Activated CD4-positive, alpha-beta memory T cell treated with anti-CD3 and anti-CD28 coated beads for 36 hours (primary cell): ENCODE measurements around the gene KLF2. TPM values are rescaled to one million over a fixed set of nuclear protein-coding genes. Genes with fewer than 3 reads are reported as not detected.
A peak's percentile ranks its signal among the peaks of the same experiment; 100 is the strongest.

Experiments
- CTCF ChIA-PET: fragments of 350-600 bp; sonication (Branson Sonifier 250); formaldehyde crosslinking; loops from one replicate; lab custom pipeline; 2021; ENCODE audit warnings: antibody characterized with exemption, inconsistent platforms; lab: Charles Lee
- POLR2A ChIA-PET: fragments of 350-600 bp; sonication (Branson Sonifier 250); formaldehyde crosslinking; loops from one replicate; lab custom pipeline; 2021; ENCODE audit warnings: antibody characterized with exemption; lab: Charles Lee
- DNase-seq: peaks from one replicate; pipeline ENCODE4 v3.0.0-alpha.2; 2020
- H3K27ac Mint-ChIP-seq: one replicate; pipeline ENCODE4 v1.8.0; 2021; ENCODE audit warnings: mixed read lengths
- H3K27me3 Mint-ChIP-seq: one replicate; pipeline ENCODE4 v1.8.0; 2021; ENCODE audit warnings: mixed read lengths
- H3K36me3 Mint-ChIP-seq: one replicate; pipeline ENCODE4 v1.8.0; 2021; ENCODE audit warnings: mixed read lengths
- H3K4me1 Mint-ChIP-seq: one replicate; pipeline ENCODE4 v1.8.0; 2021; ENCODE audit warnings: low read depth, mixed read lengths
- H3K4me3 Mint-ChIP-seq: one replicate; pipeline ENCODE4 v1.8.0; 2021; ENCODE audit warnings: mild to moderate bottlenecking, mixed read lengths
- H3K9me3 Mint-ChIP-seq: one replicate; pipeline ENCODE4 v1.8.0; 2021; ENCODE audit warnings: mixed read lengths
- intact Hi-C: fragments of 100-400 bp; cut with micrococcal nuclease; formaldehyde crosslinking; loops from one replicate; pipeline ENCODE4 v1.15.1; 2023
- total RNA-seq, 2 experiments: library from RNA; stranded (reverse); gene quantifications; one replicate each; pipeline ENCODE4 v1.2.3, GENCODE V29; 2021

The KLF2 gene
- total RNA-seq, 2 experiments from 2014 or later: 1.7 TPM

- H3K27me3 Mint-ChIP-seq: peaks cover 20% of the 10 kb centered on the region
- intact Hi-C loops: loop anchor here (5.0 to 10.0 kb wide), 3 partner anchors 47 to 254 kb away; partner anchors contain the start of gene TPM4
Measured at GRCh38 chr19:16328824-16329482, 4.3 kb downstream of the KLF2 start.

DNA sequence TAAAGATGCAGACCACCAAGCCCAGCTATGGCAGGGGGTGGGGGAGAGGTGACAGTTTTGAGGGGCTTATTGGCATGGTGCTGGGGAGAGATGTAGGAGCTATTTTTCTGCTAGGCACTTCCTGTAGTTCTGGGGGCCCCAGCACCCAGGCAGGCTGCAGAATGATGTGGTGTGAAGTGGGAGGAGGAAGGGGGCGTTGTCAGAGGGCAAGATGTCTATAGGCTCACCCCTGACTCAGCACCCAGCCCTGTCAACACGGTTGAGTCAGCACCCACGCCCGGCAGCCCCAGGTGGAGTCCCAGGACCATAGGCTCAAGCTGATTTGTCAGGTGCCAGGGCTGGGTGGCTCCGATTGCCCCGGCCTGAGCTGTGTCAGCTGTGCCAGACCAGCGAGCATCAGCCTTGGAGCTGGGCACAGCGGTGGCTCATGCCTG lies 5.8 kb downstream of the KLF2 start:
- H3K27ac Mint-ChIP-seq: peak overlapping the region; percentile 79
- ChIA-PET POLR2A (interaction anchor here (0.5 to 4.0 kb wide), 7 partner anchors 8 to 1593 kb away, joined by 3 to 29 read pairs (median 13); no protein-coding TSS in a partner anchor), CTCF (interaction anchor here (0.6 to 4.5 kb wide), 9 partner anchors 8 to 145 kb away, joined by 3 to 24 read pairs (median 6); partner anchors contain the start of gene FAM32A)
- H3K9me3 Mint-ChIP-seq: no peaks in the 10 kb centered on the region
- H3K27me3 Mint-ChIP-seq: peaks cover 20% of the 10 kb centered on the region
- DNase-seq: peak; percentile 98
- H3K4me1 Mint-ChIP-seq: peaks cover 57% of the 10 kb centered on the region
- intact Hi-C loops: loop anchor here (1.0 to 10.0 kb wide), 3 partner anchors 12 to 216 kb away; partner anchors contain the start of gene RAB8A
- H3K4me3 Mint-ChIP-seq: peak overlapping the region; percentile 40
- H3K36me3 Mint-ChIP-seq: peaks cover 12% of the 10 kb centered on the region

More at GRCh38 chr19:16328824-16329482, 4.3 kb downstream of the KLF2 start:
- H3K36me3 Mint-ChIP-seq: peaks cover 12% of the 10 kb centered on the region
- H3K4me3 Mint-ChIP-seq: peak overlapping the region; percentile 59
- peak; percentile 55 for DNase-seq
- CTCF ChIA-PET: interaction anchor here (0.7 to 4.5 kb wide), 12 partner anchors 8 to 89 kb away, joined by 3 to 24 read pairs (median 8); no protein-coding TSS in a partner anchor
- peak overlapping the region; percentile 42 for H3K27ac Mint-ChIP-seq
- no peaks in the 10 kb centered on the region for H3K9me3 Mint-ChIP-seq
- POLR2A ChIA-PET: interaction anchor here (0.5 to 4.0 kb wide), 10 partner anchors 10 to 68 kb away, joined by 3 to 29 read pairs (median 6); no protein-coding TSS in a partner anchor
- peaks cover 52% of the 10 kb centered on the region for H3K4me1 Mint-ChIP-seq

- intact Hi-C loops: loop anchor here (1.0 to 10.0 kb wide), 3 partner anchors 11 to 216 kb away; partner anchors contain the start of gene RAB8A
- POLR2A ChIA-PET: interaction anchor here (0.5 to 4.0 kb wide), 7 partner anchors 8 to 1593 kb away, joined by 3 to 29 read pairs (median 13); no protein-coding TSS in a partner anchor
- Mint-ChIP-seq H3K36me3 (peaks cover 11% of the 10 kb centered on the region), H3K27me3 (peaks cover 16% of the 10 kb centered on the region), H3K4me1 (peaks cover 53% of the 10 kb centered on the region), H3K27ac (peak overlapping the region; percentile 79), H3K9me3 (no peaks in the 10 kb centered on the region), H3K4me3 (peak overlapping the region; percentile 40)
- CTCF ChIA-PET: interaction anchor here (0.6 to 4.5 kb wide), 9 partner anchors 8 to 146 kb away, joined by 3 to 24 read pairs (median 5); partner anchors contain the start of gene FAM32A
- peak; percentile 64 for DNase-seq
Measured at GRCh38 chr19:16330806-16331690, 6.4 kb downstream of the KLF2 start.

- Mint-ChIP-seq H3K36me3 (peaks cover 5% of the 10 kb centered on the region), H3K27ac (no peak overlapping the region), H3K27me3 (peaks cover 10% of the 10 kb centered on the region), H3K4me1 (peaks cover 42% of the 10 kb centered on the region), H3K4me3 (no peak overlapping the region), H3K9me3 (no peaks in the 10 kb centered on the region)
- ChIA-PET POLR2A (no interaction called here), CTCF (no interaction called here)
- intact Hi-C loops: loop anchor here (10.0 kb wide), 1 partner anchor 218 kb away; the partner anchor contains the start of gene RAB8A
- DNase-seq: no peak
Measured at GRCh38 chr19:16333001-16333586, 8.5 kb downstream of the KLF2 start.

DNA sequence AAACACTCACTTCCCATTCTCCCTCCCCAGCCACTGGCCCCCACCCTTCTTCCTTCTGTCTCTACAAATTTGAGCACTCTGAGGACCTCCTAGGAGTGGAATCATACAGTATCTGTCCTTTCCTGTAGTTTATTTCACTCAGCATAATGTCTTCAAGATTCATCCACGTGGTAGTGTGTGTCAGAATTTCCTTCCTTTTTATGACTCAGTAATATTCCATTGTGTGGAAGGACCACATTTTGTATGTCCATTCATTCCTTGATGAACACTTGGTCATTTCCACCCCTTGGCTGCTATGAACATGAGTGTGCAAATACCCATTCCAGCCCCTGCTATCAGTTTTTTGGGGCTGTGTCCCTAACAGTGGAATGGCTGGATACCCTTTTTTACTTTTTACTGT lies 9.8 kb downstream of the KLF2 start:
- no peak for DNase-seq
- H3K9me3 Mint-ChIP-seq: no peaks in the 10 kb centered on the region
- POLR2A ChIA-PET: no interaction called here
- intact Hi-C loops: loop anchor here (10.0 kb wide), 1 partner anchor 220 kb away; the partner anchor contains the start of gene RAB8A
- H3K36me3 Mint-ChIP-seq: no peaks in the 10 kb centered on the region
- CTCF ChIA-PET: no interaction called here
- H3K27ac Mint-ChIP-seq: no peak overlapping the region
- H3K4me3 Mint-ChIP-seq: no peak overlapping the region
- peaks cover 42% of the 10 kb centered on the region for H3K4me1 Mint-ChIP-seq
- H3K27me3 Mint-ChIP-seq: peaks cover 3% of the 10 kb centered on the region

DNA sequence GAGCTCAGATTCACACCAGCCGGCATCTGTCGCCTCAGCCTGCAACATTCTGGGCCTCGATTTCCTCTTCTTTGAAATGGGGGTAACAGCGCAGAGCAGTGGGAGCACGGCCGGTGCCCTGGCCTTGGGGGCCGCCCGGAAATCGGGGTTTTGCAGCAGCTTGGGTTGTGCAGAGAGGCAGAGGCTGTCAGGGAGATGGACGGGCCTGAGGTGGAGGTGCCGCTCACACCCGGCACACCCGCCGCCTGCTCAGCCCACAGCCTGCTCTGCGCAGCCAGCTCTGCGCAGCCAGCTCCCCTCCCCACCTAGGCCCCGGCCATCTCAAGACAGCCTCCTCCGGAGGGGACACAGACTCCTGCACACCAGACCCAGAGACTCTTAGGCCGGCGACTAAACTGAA lies 10.6 kb downstream of the KLF2 start:
- no peaks in the 10 kb centered on the region for H3K9me3 Mint-ChIP-seq
- intact Hi-C loops: loop anchor here (10.0 kb wide), 1 partner anchor 220 kb away; the partner anchor contains the start of gene RAB8A
- no peak overlapping the region for H3K4me3 Mint-ChIP-seq
- DNase-seq: no peak
- peaks cover 40% of the 10 kb centered on the region for H3K4me1 Mint-ChIP-seq
- no peak overlapping the region for H3K27ac Mint-ChIP-seq
- no peaks in the 10 kb centered on the region for H3K36me3 Mint-ChIP-seq
- POLR2A ChIA-PET: no interaction called here
- CTCF ChIA-PET: no interaction called here
- peaks cover 3% of the 10 kb centered on the region for H3K27me3 Mint-ChIP-seq

DNA sequence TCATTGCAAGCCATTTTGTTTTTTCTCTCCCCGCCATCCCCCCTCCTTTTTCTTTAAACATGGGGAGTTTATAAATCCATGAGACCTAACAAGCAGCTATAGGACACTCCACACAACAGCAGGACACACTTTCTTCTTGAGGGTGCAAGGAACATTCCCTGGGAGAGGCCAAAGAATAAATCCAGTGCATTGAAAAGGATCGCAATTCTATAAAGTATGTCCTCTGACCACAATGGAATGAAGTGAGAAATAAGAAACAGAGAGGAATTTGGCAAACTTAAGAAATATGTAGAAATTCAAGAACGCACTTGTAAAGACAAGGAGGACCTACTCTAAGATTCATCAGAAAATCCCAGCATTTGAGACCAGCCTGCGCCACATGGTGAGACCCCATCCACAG lies 11.9 kb downstream of the KLF2 start:
- Mint-ChIP-seq H3K27me3 (peaks cover 2% of the 10 kb centered on the region), H3K9me3 (no peaks in the 10 kb centered on the region), H3K4me3 (no peak overlapping the region), H3K27ac (no peak overlapping the region), H3K36me3 (no peaks in the 10 kb centered on the region), H3K4me1 (peaks cover 34% of the 10 kb centered on the region)
- POLR2A ChIA-PET: no interaction called here
- no peak for DNase-seq
- CTCF ChIA-PET: interaction anchor here (1.0 kb wide), 1 partner anchor 46 kb away, joined by 5 read pairs; no protein-coding TSS in a partner anchor
- intact Hi-C loops: loop anchor here (10.0 kb wide), 1 partner anchor 222 kb away; the partner anchor contains the start of gene RAB8A

DNA sequence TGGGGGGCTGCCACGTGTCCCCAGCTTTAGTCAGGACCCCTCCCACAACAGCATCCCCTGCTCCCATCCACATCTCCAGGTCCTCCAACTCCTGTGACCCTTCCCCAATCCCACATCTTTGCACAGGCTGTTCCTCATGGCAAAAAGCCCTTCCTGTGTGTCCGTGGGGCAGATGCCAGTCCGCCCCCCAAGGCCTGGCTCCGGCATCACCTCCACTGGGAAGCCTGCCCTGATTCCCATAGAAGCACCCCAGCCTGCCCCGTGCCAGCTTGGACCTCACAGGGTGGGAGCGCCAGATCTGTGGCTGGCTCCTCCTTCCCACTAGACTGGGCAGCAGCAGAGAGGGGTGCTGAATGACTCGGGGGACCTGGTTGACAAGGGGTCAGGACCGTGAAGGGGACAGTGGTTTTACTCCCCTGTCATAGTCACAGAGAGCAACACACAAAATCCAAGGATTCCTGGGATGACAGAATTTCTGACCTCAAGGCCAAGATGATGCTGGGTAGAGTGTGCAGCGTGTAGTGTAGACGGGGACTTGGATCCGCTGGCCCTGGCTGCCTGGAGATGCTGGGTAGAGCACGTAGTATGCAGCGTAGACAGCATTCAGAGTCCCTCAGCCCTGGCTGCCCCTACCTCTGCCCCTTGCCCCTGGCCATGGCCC lies 13.3 kb downstream of the KLF2 start:
- POLR2A ChIA-PET: interaction anchor here (0.5 to 2.1 kb wide), 8 partner anchors 8 to 59 kb away, joined by 3 to 26 read pairs (median 4); no protein-coding TSS in a partner anchor
- Mint-ChIP-seq H3K4me3 (no peak overlapping the region), H3K4me1 (peaks cover 46% of the 10 kb centered on the region), H3K36me3 (no peaks in the 10 kb centered on the region), H3K27me3 (peaks cover 2% of the 10 kb centered on the region), H3K9me3 (no peaks in the 10 kb centered on the region), H3K27ac (no peak overlapping the region)
- CTCF ChIA-PET: interaction anchor here (0.7 to 2.1 kb wide), 9 partner anchors 8 to 75 kb away, joined by 3 to 12 read pairs (median 6); no protein-coding TSS in a partner anchor
- no peak for DNase-seq
- intact Hi-C loops: loop anchor here (10.0 kb wide), 1 partner anchor 223 kb away; the partner anchor contains the start of gene RAB8A

DNA sequence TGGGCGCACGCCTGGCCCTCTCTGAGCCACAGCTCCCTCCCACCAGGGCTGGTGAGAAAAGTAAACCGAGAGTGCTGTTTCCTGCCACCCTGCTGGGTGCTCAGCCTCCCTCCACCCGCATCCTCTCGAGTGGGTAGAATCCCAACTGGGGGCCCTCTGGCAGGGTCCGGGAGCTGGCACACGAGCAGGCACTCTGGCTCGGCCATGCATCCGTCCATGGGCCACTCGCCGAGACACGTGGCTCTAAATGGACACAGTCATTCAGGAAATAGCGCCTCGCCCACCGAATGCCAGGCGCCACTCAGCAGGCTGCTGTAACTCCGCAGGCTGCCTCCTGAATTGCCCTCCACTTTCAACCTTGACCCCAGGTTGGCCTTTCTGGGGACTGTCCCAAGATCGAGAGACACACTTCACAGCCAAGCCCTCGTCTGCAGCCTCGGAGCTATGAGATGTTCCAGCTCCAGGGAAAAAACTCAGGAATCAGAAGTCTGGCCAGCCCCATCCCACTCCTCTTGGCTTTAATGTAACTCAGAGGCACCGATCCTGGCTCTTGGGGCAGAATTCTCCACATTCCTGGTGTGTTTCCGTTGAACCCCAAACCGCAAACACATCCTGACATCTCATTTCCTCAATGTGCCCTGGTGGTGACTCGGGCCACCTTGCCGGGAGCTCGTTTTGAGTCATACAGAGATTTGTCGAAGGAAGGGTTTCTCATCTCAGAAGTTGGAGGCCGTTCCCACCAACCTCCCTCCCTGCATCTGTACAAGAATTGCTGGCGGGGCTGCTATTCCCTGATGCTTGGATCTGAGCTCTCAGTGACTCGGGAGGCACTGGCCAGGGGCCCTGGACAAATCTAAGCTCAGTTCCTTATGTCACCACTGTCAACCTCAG lies 14.1 kb downstream of the KLF2 start:
- peak; percentile 88 for DNase-seq
- Mint-ChIP-seq H3K36me3 (no peaks in the 10 kb centered on the region), H3K4me1 (peaks cover 50% of the 10 kb centered on the region), H3K4me3 (peak overlapping the region; percentile 42), H3K9me3 (no peaks in the 10 kb centered on the region), H3K27me3 (peaks cover 2% of the 10 kb centered on the region), H3K27ac (peak overlapping the region; percentile 60)
- intact Hi-C loops: loop anchor here (10.0 kb wide), 1 partner anchor 224 kb away; the partner anchor contains the start of gene RAB8A
- POLR2A ChIA-PET: interaction anchor here (1.0 to 2.1 kb wide), 8 partner anchors 8 to 44 kb away, joined by 3 to 26 read pairs (median 4); partner anchors contain the start of gene KLF2
- CTCF ChIA-PET: interaction anchor here (1.1 to 2.1 kb wide), 8 partner anchors 8 to 91 kb away, joined by 3 to 12 read pairs (median 6); no protein-coding TSS in a partner anchor
